Mesenchymal stem cell (in vitro differentiated cells and primary cell): ENCODE measurements around the gene XRCC4.

Source experiments
- DNase-seq: peaks from one replicate; pipeline ENCODE4 v3.0.0-alpha.2; 2013
- H2AFZ ChIP-seq: one replicate; pipeline ENCODE4 v1.6.1; 2013; ENCODE audit warnings: low read depth, mild to moderate bottlenecking, control low read depth, inconsistent platforms, low read length, moderate library complexity
- H2AK5ac ChIP-seq: 2 replicates; pipeline ENCODE4 v1.6.1; 2013; ENCODE audit warnings: low read length, moderate library complexity, mild to moderate bottlenecking, inconsistent platforms; ENCODE audit not compliant: severe bottlenecking
- H2BK120ac ChIP-seq: one replicate; pipeline ENCODE4 v1.6.1; 2013; ENCODE audit warnings: low read depth, mild to moderate bottlenecking, inconsistent platforms, low read length, moderate library complexity
- H2BK12ac ChIP-seq, 2 experiments: one replicate each; pipeline ENCODE4 v1.6.1; 2013; ENCODE audit warnings: inconsistent platforms in 2 of 2, low read length in 2 of 2, mild to moderate bottlenecking in 2 of 2, moderate library complexity in 2 of 2, control low read depth in 1 of 2
- H2BK15ac ChIP-seq: one replicate; pipeline ENCODE4 v1.6.1; 2013; ENCODE audit warnings: mild to moderate bottlenecking, low read depth, inconsistent platforms; ENCODE audit not compliant: poor library complexity, severe bottlenecking
- H2BK5ac ChIP-seq: 2 replicates; pipeline ENCODE4 v1.6.1; 2013; ENCODE audit warnings: low read depth, mild to moderate bottlenecking, low read length, control low read depth, inconsistent platforms; ENCODE audit not compliant: poor library complexity, severe bottlenecking
- H3K14ac ChIP-seq, 2 experiments: one replicate each; pipeline ENCODE4 v1.6.1; 2013; ENCODE audit warnings: inconsistent platforms in 2 of 2, low read length in 2 of 2, control low read depth in 1 of 2, mild to moderate bottlenecking in 1 of 2, moderate library complexity in 1 of 2
- H3K18ac ChIP-seq, 2 experiments: one replicate each; pipeline ENCODE4 v1.6.1; 2013; ENCODE audit warnings: inconsistent platforms in 2 of 2, low read length in 2 of 2, control low read depth in 1 of 2, low read depth in 1 of 2, mild to moderate bottlenecking in 1 of 2
- H3K23ac ChIP-seq, 2 experiments: one replicate each; pipeline ENCODE4 v1.6.1; 2013; ENCODE audit warnings: inconsistent platforms in 2 of 2, low read length in 2 of 2, mild to moderate bottlenecking in 2 of 2, moderate library complexity in 2 of 2, control low read depth in 1 of 2
- H3K27ac ChIP-seq: 2 replicates; pipeline ENCODE4 v1.5.1; 2013; ENCODE audit warnings: mild to moderate bottlenecking, moderate library complexity, low read length, control low read depth, inconsistent platforms; ENCODE audit not compliant: poor library complexity, severe bottlenecking
- H3K27me3 ChIP-seq, 2 experiments: 2 replicates each; pipeline versions ENCODE4 v1.6.1 to v1.7.0; 2013; ENCODE audit warnings: low read length in 2 of 2, mild to moderate bottlenecking in 2 of 2, moderate library complexity in 2 of 2, control low read depth in 1 of 2, inconsistent platforms in 1 of 2; ENCODE audit not compliant: control insufficient read depth in 1 of 2, insufficient read depth in 1 of 2
- H3K36me3 ChIP-seq, 2 experiments: 2 replicates each; pipeline versions ENCODE4 v1.6.1 to v1.7.0; 2013; ENCODE audit warnings: low read length in 2 of 2, control low read depth in 1 of 2, inconsistent platforms in 1 of 2, low read depth in 1 of 2, mild to moderate bottlenecking in 1 of 2; ENCODE audit not compliant: insufficient read depth in 2 of 2, control insufficient read depth in 1 of 2
- H3K4ac ChIP-seq, 2 experiments: one replicate each; pipeline ENCODE4 v1.6.1; 2013; ENCODE audit warnings: inconsistent platforms in 2 of 2, low read length in 2 of 2, mild to moderate bottlenecking in 2 of 2, moderate library complexity in 2 of 2, control low read depth in 1 of 2, low read depth in 1 of 2
- H3K4me1 ChIP-seq: 2 replicates; pipeline ENCODE4 v1.6.1; 2013; ENCODE audit warnings: low read depth, low read length, control low read depth; ENCODE audit not compliant: control insufficient read depth, insufficient read depth
- H3K4me2 ChIP-seq: 2 replicates; pipeline ENCODE4 v1.6.1; 2013; ENCODE audit warnings: low read length, mild to moderate bottlenecking, inconsistent platforms; ENCODE audit not compliant: poor library complexity, severe bottlenecking
- H3K4me3 ChIP-seq, 2 experiments: 2 replicates each; pipeline versions ENCODE4 v1.5.1 to v1.7.0; 2013; ENCODE audit warnings: low read length in 2 of 2, mild to moderate bottlenecking in 2 of 2, control low read depth in 1 of 2, low read depth in 1 of 2; ENCODE audit not compliant: insufficient read depth in 1 of 2
- H3K79me1 ChIP-seq: replicated peaks from 2 replicates; pipeline ENCODE4 v1.6.1; 2013; ENCODE audit warnings: mild to moderate bottlenecking, control low read depth, low read length, inconsistent platforms; ENCODE audit not compliant: poor library complexity, severe bottlenecking
- H3K9ac ChIP-seq: 2 replicates; pipeline ENCODE4 v1.7.0; 2013; ENCODE audit warnings: mild to moderate bottlenecking, low read length, moderate library complexity
- H3K9me3 ChIP-seq: 2 replicates; pipeline ENCODE4 v1.7.0; 2013; ENCODE audit warnings: mild to moderate bottlenecking, low read length; ENCODE audit not compliant: control insufficient read depth
- H4K8ac ChIP-seq: one replicate; pipeline ENCODE4 v1.6.1; 2013; ENCODE audit warnings: inconsistent platforms, mild to moderate bottlenecking, low read length, moderate library complexity
- H4K91ac ChIP-seq: one replicate; pipeline ENCODE4 v1.6.1; 2013; ENCODE audit warnings: mild to moderate bottlenecking, low read length, inconsistent platforms
- WGBS: methylation state at CpG from one replicate; pipeline ENCODE4 v1.1.7; 2013; ENCODE audit warnings: mixed read lengths; 5-methylcytosine and 5-hydroxymethylcytosine counted together

The XRCC4 gene

GRCh38 chr5:83145241-83145640 is 67.9 kb downstream of the XRCC4 start:
- Histone ChIP-seq H2BK5ac (no peak overlapping the region), H3K9me3 (no peaks in the 10 kb centered on the region)

GRCh38 chr5:83145882-83146331 is 68.6 kb downstream of the XRCC4 start:
- no peaks in the 10 kb centered on the region for H3K9me3 ChIP-seq
- H3K4me2 ChIP-seq = no peak overlapping the region
- H4K91ac ChIP-seq = no peak overlapping the region
- peak overlapping the region; percentile 71 for H3K9ac ChIP-seq
- H2BK5ac ChIP-seq = no peak overlapping the region
- no peak overlapping the region for H2BK12ac ChIP-seq
- DNase-seq = peak; percentile 89
- no peak overlapping the region for H3K18ac ChIP-seq
- H3K79me1 ChIP-seq = no peaks in the 10 kb centered on the region
- no peak overlapping the region for H3K4ac ChIP-seq
- no peak overlapping the region for H3K27ac ChIP-seq
- no peak overlapping the region for H3K14ac ChIP-seq
- no peak overlapping the region for H2AK5ac ChIP-seq
- H3K4me1 ChIP-seq = no peaks in the 10 kb centered on the region
- no peak overlapping the region for H2BK120ac ChIP-seq
- no peak overlapping the region for H2BK15ac ChIP-seq
- H3K36me3 ChIP-seq = no peaks in the 10 kb centered on the region
- H3K23ac ChIP-seq = no peak overlapping the region
- no peak overlapping the region for H2AFZ ChIP-seq
- H4K8ac ChIP-seq = no peak overlapping the region
- no peaks in the 10 kb centered on the region for H3K27me3 ChIP-seq
- H3K4me3 ChIP-seq = peak overlapping the region in 1 of 2 experiments; percentile 20

More at GRCh38 chr5:83145241-83145640, 67.9 kb downstream of the XRCC4 start:
- no peak overlapping the region for H3K4me3 ChIP-seq
- DNase-seq = no peak
- no peak overlapping the region for H2AK5ac ChIP-seq
- no peak overlapping the region for H3K14ac ChIP-seq
- no peak overlapping the region for H2BK12ac ChIP-seq
- H3K9ac ChIP-seq = peak overlapping the region; percentile 71
- H4K91ac ChIP-seq = no peak overlapping the region
- no peaks in the 10 kb centered on the region for H3K36me3 ChIP-seq
- no peak overlapping the region for H2BK15ac ChIP-seq
- no peak overlapping the region for H2BK120ac ChIP-seq
- no peaks in the 10 kb centered on the region for H3K27me3 ChIP-seq
- H3K4me2 ChIP-seq = no peak overlapping the region
- no peak overlapping the region for H3K23ac ChIP-seq
- H3K79me1 ChIP-seq = no peaks in the 10 kb centered on the region
- no peak overlapping the region for H3K4ac ChIP-seq
- H3K4me1 ChIP-seq = no peaks in the 10 kb centered on the region
- no peak overlapping the region for H2AFZ ChIP-seq
- H4K8ac ChIP-seq = no peak overlapping the region
- H3K27ac ChIP-seq = no peak overlapping the region
- H3K18ac ChIP-seq = no peak overlapping the region

- H3K14ac ChIP-seq = no peak overlapping the region
- no peak overlapping the region for H3K23ac ChIP-seq
- WGBS = 100% methylated on average over 1 of the region's 4 CpGs
- H3K4ac ChIP-seq = no peak overlapping the region
- H4K91ac ChIP-seq = no peak overlapping the region
- no peaks in the 10 kb centered on the region for H3K79me1 ChIP-seq
- DNase-seq = no peak
- no peak overlapping the region for H3K27ac ChIP-seq
- peak overlapping the region in 1 of 2 experiments; percentile 20 for H3K4me3 ChIP-seq
- no peak overlapping the region for H3K18ac ChIP-seq
- no peak overlapping the region for H2BK15ac ChIP-seq
- H4K8ac ChIP-seq = no peak overlapping the region
- no peak overlapping the region for H2BK120ac ChIP-seq
- H3K9me3 ChIP-seq = no peaks in the 10 kb centered on the region
- H2AK5ac ChIP-seq = no peak overlapping the region
- peak overlapping the region; percentile 71 for H3K9ac ChIP-seq
- no peak overlapping the region for H2BK5ac ChIP-seq
- no peaks in the 10 kb centered on the region for H3K27me3 ChIP-seq
- no peak overlapping the region for H2BK12ac ChIP-seq
- no peaks in the 10 kb centered on the region for H3K36me3 ChIP-seq
- H2AFZ ChIP-seq = no peak overlapping the region
- no peaks in the 10 kb centered on the region for H3K4me1 ChIP-seq
- H3K4me2 ChIP-seq = no peak overlapping the region
These were observed 69.1 kb downstream of the XRCC4 start for GRCh38 chr5:83146441-83146840.

- H3K9ac ChIP-seq = no peak overlapping the region
- H3K79me1 ChIP-seq = no peaks in the 10 kb centered on the region
- no peaks in the 10 kb centered on the region for H3K27me3 ChIP-seq
- H3K4me2 ChIP-seq = no peak overlapping the region
- no peak overlapping the region for H3K4ac ChIP-seq
- H3K23ac ChIP-seq = no peak overlapping the region
- H4K91ac ChIP-seq = no peak overlapping the region
- DNase-seq = no peak
- WGBS = 95% methylated on average over 3 of the region's 4 CpGs
- no peaks in the 10 kb centered on the region for H3K36me3 ChIP-seq
- H4K8ac ChIP-seq = no peak overlapping the region
- H2AK5ac ChIP-seq = no peak overlapping the region
- no peak overlapping the region for H3K27ac ChIP-seq
- H2BK15ac ChIP-seq = no peak overlapping the region
- no peaks in the 10 kb centered on the region for H3K4me1 ChIP-seq
- no peaks in the 10 kb centered on the region for H3K9me3 ChIP-seq
- H3K4me3 ChIP-seq = no peak overlapping the region
- H2BK5ac ChIP-seq = no peak overlapping the region
- H2BK12ac ChIP-seq = no peak overlapping the region
- H3K18ac ChIP-seq = no peak overlapping the region
- H2AFZ ChIP-seq = no peak overlapping the region
- H2BK120ac ChIP-seq = no peak overlapping the region
- no peak overlapping the region for H3K14ac ChIP-seq
These were observed 70.2 kb downstream of the XRCC4 start for GRCh38 chr5:83147593-83147992.
